NCI-H446 treated with DMSO at 0.1 percent for 48 hours (cell line): ENCODE results near the gene KDELR1.

Experiments
- DNase-seq: peaks from one replicate; lab custom pipeline; 2025; lab: John Stamatoyannopoulos, UW

Gene KDELR1

GRCh38 chr19:48391100-48392005 is at the start of gene KDELR1:
KDELR1 (minus strand) TSS chr19:48391551; CDS start chr19:48391358, 193 bp downstream.
- DNase-seq, result peak; percentile 31

- no peak for DNase-seq
These were observed 45.2 kb upstream of the KDELR1 start for GRCh38 chr19:48436586-48436985.

GRCh38 chr19:48433337-48433736 is 42.0 kb upstream of the KDELR1 start:
- DNase-seq, result no peak

- DNase-seq, result no peak
These were observed 37.3 kb upstream of the KDELR1 start for GRCh38 chr19:48428670-48429069.

- DNase-seq, result no peak
These were observed 33.4 kb upstream of the KDELR1 start for GRCh38 chr19:48424694-48425219.

- no peak for DNase-seq
These were observed 30.2 kb upstream of the KDELR1 start for GRCh38 chr19:48421548-48421947.

GRCh38 chr19:48419158-48419920 is 28.0 kb upstream of the KDELR1 start:
- no peak for DNase-seq

- no peak for DNase-seq
These were observed 27.1 kb upstream of the KDELR1 start for GRCh38 chr19:48418317-48419064.

GRCh38 chr19:48417421-48417820 is 26.1 kb upstream of the KDELR1 start:
- DNase-seq, result no peak

- no peak for DNase-seq
These were observed 24.5 kb upstream of the KDELR1 start for GRCh38 chr19:48415806-48416221.

GRCh38 chr19:48415395-48415794 is 24.0 kb upstream of the KDELR1 start:
- no peak for DNase-seq

GRCh38 chr19:48413879-48414587 is 22.7 kb upstream of the KDELR1 start:
- no peak for DNase-seq

- DNase-seq, result no peak
These were observed 14.5 kb upstream of the KDELR1 start for GRCh38 chr19:48405850-48406249.

GRCh38 chr19:48405010-48405659 is 13.8 kb upstream of the KDELR1 start:
- DNase-seq, result no peak

GRCh38 chr19:48403606-48404005 is 12.3 kb upstream of the KDELR1 start:
- DNase-seq, result no peak

- no peak for DNase-seq
These were observed 9.9 kb upstream of the KDELR1 start for GRCh38 chr19:48401287-48401686.

- no peak for DNase-seq
These were observed 8.8 kb upstream of the KDELR1 start for GRCh38 chr19:48400018-48400742.

- peak; percentile 26 for DNase-seq
These were observed 7.3 kb upstream of the KDELR1 start for GRCh38 chr19:48398375-48399235.

- DNase-seq, result no peak
These were observed 6.7 kb upstream of the KDELR1 start for GRCh38 chr19:48398102-48398374.
